Effector memory CD8-positive, alpha-beta T cell (primary cell): Measurements from ENCODE around the gene KCNE2.
"Not testable (repeated sequence)": the region's sequence is repeated elsewhere in the genome, so short reads cannot be mapped to it uniquely, and the experiment has no call there.

Experiments
- ATAC-seq: fragments of 150-1000 bp; cut with Tn5 transposase; replicated peaks from 2 replicates; pipeline ENCODE4 v1.10.0; 2021; ENCODE audit warnings: mild to moderate bottlenecking, moderate library complexity
- DNase-seq, 3 experiments: peaks; one replicate each; pipeline ENCODE4 v3.0.0; 2021
- H3K27ac Mint-ChIP-seq, 2 donors: one replicate each; pipeline ENCODE4 v1.8.0; 2022; ENCODE audit warnings: mild to moderate bottlenecking in 2 of 2, mixed read lengths in 2 of 2, moderate library complexity in 2 of 2
- H3K27me3 Mint-ChIP-seq, 2 donors: one replicate each; pipeline ENCODE4 v1.8.0; 2022; ENCODE audit warnings: mixed read lengths in 2 of 2
- H3K36me3 Mint-ChIP-seq: one replicate; pipeline ENCODE4 v1.8.0; 2022; ENCODE audit warnings: mild to moderate bottlenecking, moderate library complexity, mixed read lengths; ENCODE audit not compliant: insufficient read depth
- H3K4me1 Mint-ChIP-seq, 2 donors: one replicate each; pipeline ENCODE4 v1.8.0; 2022; ENCODE audit warnings: low read depth in 2 of 2, mixed read lengths in 2 of 2
- H3K4me3 Mint-ChIP-seq, 2 donors: one replicate each; pipeline ENCODE4 v1.8.0; 2022; ENCODE audit warnings: mild to moderate bottlenecking in 2 of 2, mixed read lengths in 2 of 2, moderate library complexity in 2 of 2
- H3K9me3 Mint-ChIP-seq, 2 donors: one replicate each; pipeline ENCODE4 v1.8.0; 2022; ENCODE audit warnings: mixed read lengths in 2 of 2

KCNE2 gene

DNA sequence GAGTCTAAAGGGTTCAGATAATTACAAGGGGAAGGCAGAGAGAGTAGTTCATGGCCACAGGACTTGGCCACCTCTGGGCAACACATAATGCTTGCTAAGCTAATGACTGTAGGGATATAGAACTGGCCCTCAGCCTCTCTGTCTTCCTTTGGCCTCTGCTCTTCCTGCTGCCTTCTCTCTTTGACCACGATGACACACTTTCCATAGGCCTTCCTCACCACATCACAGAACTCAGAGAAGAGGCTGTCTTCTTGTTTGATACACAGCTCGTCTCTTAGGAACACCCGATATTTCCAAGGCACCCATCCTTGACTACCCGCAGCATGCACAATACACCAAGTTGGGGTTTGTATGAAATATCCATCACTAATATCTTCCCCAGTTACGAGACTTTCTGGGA lies 36.7 kb downstream of the KCNE2 start:
- H3K4me1 Mint-ChIP-seq, ATAC-seq, H3K27me3 Mint-ChIP-seq, H3K4me3 Mint-ChIP-seq, H3K36me3 Mint-ChIP-seq, DNase-seq, H3K27ac Mint-ChIP-seq, H3K9me3 Mint-ChIP-seq: not testable (repeated sequence)

- H3K27ac Mint-ChIP-seq, H3K27me3 Mint-ChIP-seq, ATAC-seq, DNase-seq, H3K9me3 Mint-ChIP-seq, H3K36me3 Mint-ChIP-seq, H3K4me3 Mint-ChIP-seq, H3K4me1 Mint-ChIP-seq: not testable (repeated sequence)
These were observed 40.9 kb downstream of the KCNE2 start for GRCh38 chr21:34404742-34405141.

- ATAC-seq = peak; percentile 54
- H3K36me3 Mint-ChIP-seq, DNase-seq, H3K27ac Mint-ChIP-seq, H3K9me3 Mint-ChIP-seq, H3K4me3 Mint-ChIP-seq, H3K27me3 Mint-ChIP-seq, H3K4me1 Mint-ChIP-seq: not testable (repeated sequence)
These were observed 41.9 kb downstream of the KCNE2 start for GRCh38 chr21:34405686-34406085.

- ATAC-seq = peak; percentile 76
- not testable (repeated sequence) for H3K4me3 Mint-ChIP-seq, H3K4me1 Mint-ChIP-seq, H3K9me3 Mint-ChIP-seq, DNase-seq, H3K27me3 Mint-ChIP-seq, H3K36me3 Mint-ChIP-seq, H3K27ac Mint-ChIP-seq
These were observed 42.3 kb downstream of the KCNE2 start for GRCh38 chr21:34406102-34406501.

DNA sequence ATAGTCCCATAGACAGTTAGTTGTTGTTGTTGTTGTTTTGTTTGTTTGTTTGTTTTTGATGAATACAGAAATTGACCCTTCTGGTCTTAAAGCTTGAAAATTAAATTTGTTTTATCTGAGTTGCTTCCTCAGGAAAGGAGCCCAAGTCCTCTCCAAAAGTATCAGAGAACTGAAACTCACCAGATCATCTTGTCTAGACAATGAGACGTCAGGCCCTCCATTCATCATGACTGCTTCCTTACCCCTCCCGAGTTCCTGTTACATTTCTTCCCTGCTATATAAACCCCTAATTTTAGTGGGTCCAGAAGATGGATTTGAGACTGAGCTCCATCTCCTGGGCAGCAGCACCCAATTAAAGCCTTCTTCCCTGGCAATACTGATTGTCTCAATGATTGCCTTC lies 42.9 kb downstream of the KCNE2 start:
- H3K4me1 Mint-ChIP-seq, ATAC-seq, H3K27me3 Mint-ChIP-seq, H3K4me3 Mint-ChIP-seq, H3K36me3 Mint-ChIP-seq, DNase-seq, H3K27ac Mint-ChIP-seq, H3K9me3 Mint-ChIP-seq: not testable (repeated sequence)

GRCh38 chr21:34407294-34407693 lies 43.5 kb downstream of the KCNE2 start:
- not testable (repeated sequence) for H3K9me3 Mint-ChIP-seq, ATAC-seq, H3K27me3 Mint-ChIP-seq, DNase-seq, H3K4me1 Mint-ChIP-seq, H3K36me3 Mint-ChIP-seq, H3K4me3 Mint-ChIP-seq, H3K27ac Mint-ChIP-seq

DNA sequence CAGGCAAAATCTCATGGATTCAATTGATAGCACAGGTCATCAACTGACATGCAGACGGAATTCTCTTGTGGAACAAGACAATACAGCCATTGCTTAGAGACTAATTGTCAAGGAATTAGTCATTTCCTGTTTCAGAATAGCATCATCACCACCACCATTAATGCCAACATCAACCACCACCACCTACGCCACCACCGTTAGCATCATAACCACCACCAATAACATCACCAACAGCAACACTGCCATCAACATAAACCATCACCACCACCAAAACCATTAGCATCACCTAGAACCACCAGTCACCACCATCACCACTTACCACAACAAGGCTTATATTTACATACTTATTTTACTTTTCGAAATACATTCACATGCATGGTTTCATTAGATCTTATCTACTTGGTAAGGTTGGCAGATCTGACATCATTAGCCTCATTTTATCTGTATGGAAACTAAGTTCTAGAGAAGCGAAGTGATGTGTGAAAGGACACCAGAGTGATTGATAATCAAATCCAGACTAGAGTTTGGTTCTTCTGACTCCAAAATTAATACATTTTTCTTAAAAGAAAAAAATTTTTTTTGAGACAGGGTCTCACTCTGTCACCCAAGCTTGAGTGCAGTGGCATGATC lies 53.8 kb downstream of the KCNE2 start:
- H3K4me1 Mint-ChIP-seq, H3K9me3 Mint-ChIP-seq, DNase-seq, H3K4me3 Mint-ChIP-seq, H3K36me3 Mint-ChIP-seq, H3K27ac Mint-ChIP-seq, H3K27me3 Mint-ChIP-seq: not testable (repeated sequence)
- peak; percentile 77 for ATAC-seq
